CD14-positive monocyte (primary cell): ENCODE results near the gene PUSL1. TPM values are rescaled to one million over a fixed set of nuclear protein-coding genes. Genes with fewer than 3 reads are reported as not detected.

Experiments used
- DNase-seq, 3 donors: peaks; one replicate each; pipeline ENCODE4 v3.0.0-alpha.2; 2011 to 2022
- H2AFZ ChIP-seq: 2 replicates; pipeline ENCODE4 v1.6.0; 2012; ENCODE audit warnings: mild to moderate bottlenecking, low read depth, low read length, inconsistent platforms; ENCODE audit not compliant: insufficient read depth, poor library complexity, severe bottlenecking
- H3K27ac ChIP-seq, 2 donors: 1 replicate in 1 of 2; 2 replicates in 1 of 2; pipeline ENCODE4 v1.5.1; 2012 to 2013; ENCODE audit warnings: low read length in 2 of 2, control low read depth in 1 of 2, inconsistent platforms in 1 of 2, low read depth in 1 of 2, mild to moderate bottlenecking in 1 of 2
- H3K27me3 ChIP-seq, 2 donors: one replicate each; pipeline versions ENCODE4 v1.6.0 to v1.6.1; 2011 to 2013; ENCODE audit warnings: low read length in 2 of 2; ENCODE audit not compliant: control insufficient read depth in 2 of 2, insufficient read depth in 2 of 2
- H3K36me3 ChIP-seq, 2 donors: replicated peaks in 1 of 2; 1 replicate in 1 of 2; 2 replicates in 1 of 2; pipeline versions ENCODE4 v1.5.1 to v1.6.1; 2012 to 2013; ENCODE audit warnings: low read length in 2 of 2, control low read depth in 1 of 2, inconsistent platforms in 1 of 2, mild to moderate bottlenecking in 1 of 2; ENCODE audit not compliant: insufficient read depth in 2 of 2, control insufficient read depth in 1 of 2
- H3K4me1 ChIP-seq, 2 donors: 1 replicate in 1 of 2; 2 replicates in 1 of 2; pipeline versions ENCODE4 v1.5.1 to v1.6.1; 2012 to 2013; ENCODE audit warnings: low read length in 2 of 2, control low read depth in 1 of 2, inconsistent platforms in 1 of 2, mild to moderate bottlenecking in 1 of 2, moderate library complexity in 1 of 2; ENCODE audit not compliant: insufficient read depth in 2 of 2, control insufficient read depth in 1 of 2
- H3K4me2 ChIP-seq: replicated peaks from 2 replicates; pipeline ENCODE3; 2012; ENCODE audit warnings: low read length, moderate library complexity, mild to moderate bottlenecking; ENCODE audit not compliant: poor library complexity, severe bottlenecking; ENCODE audit errors: extremely low read depth
- H3K4me3 ChIP-seq, 3 experiments: fragments of 200-600 bp in 1 of 3; sonication (generic) in 1 of 3; replicated peaks in 1 of 3; 1 replicate in 2 of 3; 2 replicates in 1 of 3; pipeline ENCODE4 v1.5.1; 2011 to 2013; ENCODE audit warnings: low read length in 3 of 3, mild to moderate bottlenecking in 3 of 3, control low read depth in 2 of 3, low read depth in 2 of 3, inconsistent platforms in 1 of 3, moderate library complexity in 1 of 3
- H3K79me2 ChIP-seq: 2 replicates; pipeline ENCODE4 v1.6.0; 2012; ENCODE audit warnings: mild to moderate bottlenecking, control low read depth, inconsistent platforms, low read length, moderate library complexity; ENCODE audit not compliant: insufficient read depth
- H3K9ac ChIP-seq: 2 replicates; pipeline ENCODE4 v1.6.0; 2017; ENCODE audit warnings: low read length, mild to moderate bottlenecking; ENCODE audit not compliant: insufficient read depth, poor library complexity, severe bottlenecking
- H3K9me3 ChIP-seq, 2 donors: replicated peaks in 1 of 2; 1 replicate in 1 of 2; 2 replicates in 1 of 2; pipeline versions ENCODE4 v1.5.1 to v1.6.1; 2012 to 2013; ENCODE audit warnings: low read length in 2 of 2, control low read depth in 1 of 2; ENCODE audit not compliant: control insufficient read depth in 1 of 2, insufficient read depth in 1 of 2
- H4K20me1 ChIP-seq: 2 replicates; pipeline ENCODE4 v1.6.0; 2012; ENCODE audit warnings: mild to moderate bottlenecking, low read length, control low read depth, moderate library complexity; ENCODE audit not compliant: insufficient read depth
- H3K27ac Mint-ChIP-seq, 7 donors: one replicate each; pipeline ENCODE4 v1.8.0; 2020; ENCODE audit warnings: mild to moderate bottlenecking in 7 of 7, mixed read lengths in 7 of 7, moderate library complexity in 6 of 7, inconsistent platforms in 2 of 7
- H3K27me3 Mint-ChIP-seq, 3 donors: one replicate each; pipeline ENCODE4 v1.8.0; 2021 to 2022; ENCODE audit warnings: low read depth in 3 of 3, mild to moderate bottlenecking in 3 of 3, mixed read lengths in 3 of 3, moderate library complexity in 3 of 3, inconsistent platforms in 1 of 3
- H3K36me3 Mint-ChIP-seq, 2 donors: one replicate each; pipeline ENCODE4 v1.8.0; 2020; ENCODE audit warnings: mixed read lengths in 2 of 2, inconsistent platforms in 1 of 2, mild to moderate bottlenecking in 1 of 2
- H3K4me1 Mint-ChIP-seq: one replicate; pipeline ENCODE4 v1.8.0; 2020; ENCODE audit warnings: mild to moderate bottlenecking, mixed read lengths
- H3K4me3 Mint-ChIP-seq, 2 donors: one replicate each; pipeline ENCODE4 v1.8.0; 2020; ENCODE audit warnings: mild to moderate bottlenecking in 2 of 2, mixed read lengths in 2 of 2, moderate library complexity in 1 of 2
- H3K9me3 Mint-ChIP-seq, 7 donors: one replicate each; pipeline ENCODE4 v1.8.0; 2020 to 2022; ENCODE audit warnings: mixed read lengths in 7 of 7, mild to moderate bottlenecking in 6 of 7, moderate library complexity in 6 of 7, inconsistent platforms in 2 of 7
- CTCF ChIP-seq: fragments of 200-600 bp; IDR thresholded peaks from one replicate; pipeline ENCODE4 v1.8.0; 2022; ENCODE audit warnings: antibody characterized with exemption, mild to moderate bottlenecking
- whole genome bisulfite sequencing: methylation state at CpG from one replicate; pipeline ENCODE4 v1.1.5; 2013; ENCODE audit warnings: missing lambda C conversion rate; ENCODE audit not compliant: insufficient coverage; 5-methylcytosine and 5-hydroxymethylcytosine counted together
- intact Hi-C, 2 donors: fragments of 100-400 bp; cut with micrococcal nuclease; formaldehyde crosslinking; loops; one replicate each; pipeline versions ENCODE4 v1.15.0 to v1.15.1; 2023
- polyA plus RNA-seq, 3 donors: library from polyadenylated mRNA; depleted of rRNA in 1 of 3; unstranded in 2 of 3; stranded (reverse) in 1 of 3; fragments of 300-500 nt in 2 of 3; fragments of >200 nt in 1 of 3; fragmentation: Illumina TruSeq in 2 of 3; gene quantifications; 1 replicate in 2 of 3; 2 replicates in 1 of 3; pipeline ENCODE4 v1.2.3, GENCODE V29; 2012 to 2021

The PUSL1 gene
- polyA plus RNA-seq, 3 donors, result 13.8 to 27.4 (median 14.8) TPM

- H3K9me3 Mint-ChIP-seq, result no peaks in the 10 kb centered on the region
- H3K4me1 Mint-ChIP-seq, result peaks cover 19% of the 10 kb centered on the region
- Histone ChIP-seq H2AFZ (no peak overlapping the region), H3K4me1 (peaks cover 12 to 15% of the 10 kb centered on the region in 2 donors), H3K9me3 (no peaks in the 10 kb centered on the region), H3K27ac (no peak overlapping the region), H3K79me2 (peaks cover 52% of the 10 kb centered on the region), H3K4me3 (no peak overlapping the region), H4K20me1 (peaks cover 91% of the 10 kb centered on the region), H3K36me3 (peaks cover 60 to 81% of the 10 kb centered on the region in 2 donors), H3K4me2 (no peak overlapping the region), H3K9ac (no peak overlapping the region), H3K27me3 (no peaks in the 10 kb centered on the region)
- H3K4me3 Mint-ChIP-seq, result no peak overlapping the region
- TF ChIP-seq CTCF, result no peak
- whole genome bisulfite sequencing, result 96% methylated on average over 9 of the region's 10 CpGs
- no peaks in the 10 kb centered on the region for H3K27me3 Mint-ChIP-seq
- H3K36me3 Mint-ChIP-seq, result peaks cover 51 to 81% of the 10 kb centered on the region in 2 donors
- no peak overlapping the region for H3K27ac Mint-ChIP-seq
- intact Hi-C loops, result no loop called here
- DNase-seq, result no peak
Measured at GRCh38 chr1:1264868-1265272, 43.5 kb upstream of the PUSL1 start.

GRCh38 chr1:1267488-1268283 is 40.7 kb upstream of the PUSL1 start:
- no peaks in the 10 kb centered on the region for H3K9me3 Mint-ChIP-seq
- Histone ChIP-seq H3K4me2 (no peak overlapping the region), H3K27ac (no peak overlapping the region), H4K20me1 (peaks cover 92% of the 10 kb centered on the region), H3K27me3 (no peaks in the 10 kb centered on the region), H3K4me3 (no peak overlapping the region), H3K9me3 (no peaks in the 10 kb centered on the region), H3K36me3 (peaks cover 52 to 55% of the 10 kb centered on the region in 2 donors), H3K9ac (no peak overlapping the region), H3K79me2 (peaks cover 77% of the 10 kb centered on the region), H2AFZ (no peak overlapping the region), H3K4me1 (peaks cover 17% of the 10 kb centered on the region in 2 donors)
- H3K27me3 Mint-ChIP-seq, result peaks cover 0 to 1% (median 0%) of the 10 kb centered on the region in 3 donors
- H3K4me1 Mint-ChIP-seq, result peaks cover 30% of the 10 kb centered on the region
- TF ChIP-seq CTCF, result no peak
- intact Hi-C loops, result no loop called here
- peaks cover 49 to 75% of the 10 kb centered on the region in 2 donors for H3K36me3 Mint-ChIP-seq
- DNase-seq, result no peak
- H3K4me3 Mint-ChIP-seq, result no peak overlapping the region
- 98% methylated on average over 39 of the region's 39 CpGs for WGBS
- peak overlapping the region in 1 of 7 donors; percentile 58 for H3K27ac Mint-ChIP-seq
